HG02870 (cell line): ENCODE data around the gene OR2V1.
"Not testable (repeated sequence)": the region's sequence is repeated elsewhere in the genome, so short reads cannot be mapped to it uniquely, and the experiment has no call there.

Experiments used
- ATAC-seq: cut with Tn5 transposase; IDR thresholded peaks from one replicate; pipeline ENCODE4 v1.9.1; 2021; ENCODE audit warnings: mild to moderate bottlenecking, moderate library complexity; ENCODE audit not compliant: unreplicated experiment

The OR2V1 gene

DNA sequence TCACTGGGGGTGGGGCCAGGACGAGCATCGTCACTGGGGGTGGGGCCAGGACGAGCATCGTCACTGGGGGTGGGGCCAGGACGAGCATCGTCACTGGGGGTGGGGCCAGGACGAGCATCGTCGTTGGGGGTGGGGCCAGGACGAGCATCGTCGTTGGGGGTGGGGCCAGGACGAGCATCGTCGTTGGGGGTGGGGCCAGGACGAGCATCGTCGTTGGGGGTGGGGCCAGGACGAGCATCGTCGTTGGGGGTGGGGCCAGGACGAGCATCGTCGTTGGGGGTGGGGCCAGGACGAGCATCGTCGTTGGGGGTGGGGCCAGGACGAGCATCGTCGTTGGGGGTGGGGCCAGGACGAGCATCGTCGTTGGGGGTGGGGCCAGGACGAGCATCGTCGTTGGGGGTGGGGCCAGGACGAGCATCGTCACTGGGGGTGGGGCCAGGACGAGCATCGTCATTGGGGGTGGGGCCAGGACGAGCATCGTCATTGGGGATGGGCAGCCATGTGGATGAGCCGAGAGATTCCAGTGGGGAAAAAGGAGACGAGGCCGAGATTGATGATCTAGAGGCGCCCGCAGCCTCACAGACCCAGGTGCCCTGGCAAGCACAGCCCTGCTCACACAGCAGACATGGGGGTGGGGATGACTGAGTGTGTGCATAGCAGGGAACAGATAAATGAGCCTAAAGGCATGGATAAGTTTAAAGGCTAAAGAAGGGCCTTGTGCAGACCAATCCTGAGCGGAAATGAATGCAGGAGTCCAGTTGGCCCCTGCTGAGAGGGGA lies 30.0 kb upstream of the OR2V1 start:
- not testable (repeated sequence) for ATAC-seq

DNA sequence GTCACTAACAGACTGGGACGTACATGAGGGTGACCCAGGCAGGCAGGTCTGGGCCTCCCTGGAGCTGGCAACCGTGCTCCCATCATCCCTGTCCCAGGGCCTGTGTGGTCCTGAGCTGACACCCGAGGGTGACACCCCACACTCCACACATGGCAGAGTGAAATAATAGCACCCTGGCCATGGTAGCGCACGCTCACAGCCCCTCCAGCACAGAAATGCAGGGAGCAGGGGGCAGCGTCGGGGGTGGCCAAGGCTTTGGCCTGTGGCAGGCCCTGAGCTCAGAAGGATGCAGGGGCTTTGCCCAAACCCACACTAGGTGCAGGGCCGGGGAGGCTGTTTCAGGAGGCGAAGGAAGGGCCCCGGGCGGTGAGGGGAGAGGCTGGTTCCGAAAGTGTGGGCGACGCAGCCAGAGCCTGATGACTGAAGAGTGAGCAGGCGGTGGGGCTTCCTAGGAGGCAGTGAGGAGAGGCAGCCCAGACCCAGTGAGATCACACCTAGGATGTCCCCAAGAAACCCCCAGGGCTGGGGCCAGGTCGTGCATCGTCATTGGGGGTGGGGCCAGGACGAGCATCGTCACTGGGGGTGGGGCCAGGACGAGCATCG lies 29.3 kb upstream of the OR2V1 start:
- peak; percentile 41 for ATAC-seq

DNA sequence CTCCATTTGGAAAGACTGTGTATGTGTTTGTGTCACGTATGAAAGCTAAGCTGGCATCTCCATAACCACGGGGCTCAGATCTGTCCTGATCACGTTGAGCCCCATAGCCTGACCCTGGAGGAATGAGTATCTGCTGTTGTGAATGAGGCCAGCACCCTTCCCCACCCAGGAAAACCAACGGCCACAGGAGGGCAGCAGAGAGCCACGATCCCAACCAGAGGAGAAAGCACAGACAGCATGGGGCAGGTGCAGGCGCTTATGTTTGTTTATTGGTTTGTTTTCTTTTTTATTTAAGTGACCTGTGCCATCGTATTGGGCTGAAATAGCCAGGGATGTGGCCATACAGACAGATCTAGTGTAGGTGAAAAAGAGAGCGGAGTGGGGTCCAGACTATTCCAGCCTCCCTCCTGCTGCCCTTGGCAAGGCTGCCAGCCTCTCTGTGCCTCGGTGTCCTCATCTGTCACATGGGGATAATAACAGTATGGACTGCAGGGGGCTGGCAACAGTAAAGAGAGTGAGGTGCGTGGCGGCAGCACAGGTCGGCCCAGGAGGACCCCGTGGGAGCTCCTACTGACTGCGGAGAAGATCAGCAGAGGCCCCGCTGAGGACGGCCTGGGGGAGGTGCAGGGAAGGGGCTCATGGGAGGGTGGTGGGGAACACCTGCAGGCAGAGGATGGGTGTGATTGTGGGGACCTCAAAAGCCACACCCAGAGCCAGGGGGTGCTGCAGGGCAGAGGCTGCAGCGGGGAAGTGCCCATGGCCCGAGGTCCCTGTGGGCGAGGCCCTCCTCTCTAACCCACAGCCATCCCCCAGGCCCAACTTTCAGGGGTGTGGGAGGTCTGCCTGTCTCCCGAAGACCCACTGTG lies 28.6 kb upstream of the OR2V1 start:
- ATAC-seq: peak; percentile 65

DNA sequence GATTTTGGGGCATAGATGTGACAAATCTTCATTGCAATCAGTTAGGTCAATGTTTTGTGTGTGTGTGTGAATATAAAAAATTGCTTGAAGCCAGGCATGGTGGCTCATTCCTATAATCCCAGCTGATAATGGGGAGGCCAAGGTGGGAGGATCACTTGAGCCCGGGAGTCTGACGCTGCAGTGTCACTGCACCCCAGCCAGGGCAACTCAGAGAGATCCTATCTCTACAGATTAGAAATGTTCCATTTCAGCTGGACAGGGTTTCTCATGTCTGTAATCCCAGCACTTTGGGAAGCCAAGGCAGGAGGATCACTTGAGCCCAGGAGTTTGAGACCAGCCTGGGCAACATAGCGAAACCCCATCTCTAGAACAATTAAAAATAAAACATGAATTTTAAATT lies 27.9 kb upstream of the OR2V1 start:
- no peak for ATAC-seq

DNA sequence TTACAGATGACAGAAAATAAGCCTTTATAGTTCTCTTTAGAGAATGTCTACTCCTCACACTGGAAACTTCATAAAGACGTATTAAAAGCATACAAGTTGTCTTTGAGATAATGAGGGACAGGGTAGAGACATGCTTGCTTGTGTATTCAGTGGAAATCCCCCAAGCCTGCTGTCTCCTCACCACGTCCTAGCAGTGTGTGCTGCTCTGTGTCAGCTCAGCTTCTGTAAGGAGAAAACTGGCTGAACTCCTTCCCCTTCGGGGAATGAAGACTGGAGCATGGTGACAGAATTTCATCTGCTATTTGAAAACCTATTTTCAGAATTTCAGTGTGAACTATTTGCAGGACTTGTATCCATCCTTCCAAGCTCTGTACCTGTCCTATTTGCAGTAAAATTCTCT lies 25.8 kb upstream of the OR2V1 start:
- peak; percentile 32 for ATAC-seq

DNA sequence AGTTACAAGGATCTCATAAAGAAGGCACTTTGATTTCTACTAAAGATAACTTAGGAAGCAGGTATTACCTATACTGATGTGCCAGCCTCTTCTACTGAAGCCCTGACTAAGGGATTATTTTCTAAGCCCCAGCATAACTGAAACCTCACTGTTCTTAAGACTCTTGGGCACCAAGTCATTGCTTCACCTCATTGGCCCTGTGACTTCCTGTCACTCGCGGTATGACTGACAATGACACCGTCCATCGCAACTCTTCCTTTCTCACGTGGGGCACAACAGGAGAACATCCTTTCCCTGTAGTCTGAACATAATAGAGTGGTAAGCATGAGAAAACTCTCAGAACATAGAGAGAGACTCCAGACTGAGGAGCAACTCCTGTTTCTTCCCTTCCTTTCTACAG lies 22.8 kb upstream of the OR2V1 start:
- no peak for ATAC-seq

DNA sequence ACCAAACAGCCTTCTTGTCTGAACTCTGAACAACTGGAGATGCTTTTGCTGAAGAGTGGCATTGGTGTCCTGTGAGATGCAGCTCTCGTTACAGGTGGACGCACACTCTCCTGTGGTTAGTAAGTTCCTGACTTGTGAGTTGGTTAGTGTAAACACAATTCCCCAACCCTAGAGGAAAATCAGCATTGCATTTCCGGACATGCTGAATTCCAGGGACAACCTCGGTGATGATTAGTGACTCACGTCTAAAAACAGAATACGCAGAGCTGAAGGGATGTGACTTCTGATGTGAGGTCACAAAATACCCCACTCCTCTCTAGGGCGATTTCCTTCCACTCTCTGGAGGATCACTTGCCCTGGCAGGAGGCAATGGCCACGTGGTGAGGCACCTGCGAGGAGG lies 21.4 kb upstream of the OR2V1 start:
- ATAC-seq: no peak

DNA sequence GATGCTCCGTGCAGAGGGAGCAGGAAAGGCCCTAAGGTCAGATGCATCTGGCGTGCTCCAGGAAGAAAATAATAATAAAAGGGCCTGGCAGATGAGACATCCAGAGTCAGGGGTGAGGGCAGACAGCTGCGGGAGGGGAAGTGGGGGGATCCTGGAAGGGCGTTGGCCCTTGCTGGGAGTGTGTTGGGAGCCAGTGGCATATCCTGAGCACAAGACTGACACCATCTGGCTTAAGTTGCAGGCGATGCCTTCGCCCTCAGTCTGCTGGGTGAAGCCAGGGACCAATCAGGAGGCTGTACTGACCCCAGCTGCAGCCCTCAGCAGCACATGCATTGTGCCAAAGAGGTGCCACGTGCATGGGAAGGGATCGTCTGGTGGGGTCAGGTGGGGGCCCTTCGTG lies 20.2 kb upstream of the OR2V1 start:
- no peak for ATAC-seq

DNA sequence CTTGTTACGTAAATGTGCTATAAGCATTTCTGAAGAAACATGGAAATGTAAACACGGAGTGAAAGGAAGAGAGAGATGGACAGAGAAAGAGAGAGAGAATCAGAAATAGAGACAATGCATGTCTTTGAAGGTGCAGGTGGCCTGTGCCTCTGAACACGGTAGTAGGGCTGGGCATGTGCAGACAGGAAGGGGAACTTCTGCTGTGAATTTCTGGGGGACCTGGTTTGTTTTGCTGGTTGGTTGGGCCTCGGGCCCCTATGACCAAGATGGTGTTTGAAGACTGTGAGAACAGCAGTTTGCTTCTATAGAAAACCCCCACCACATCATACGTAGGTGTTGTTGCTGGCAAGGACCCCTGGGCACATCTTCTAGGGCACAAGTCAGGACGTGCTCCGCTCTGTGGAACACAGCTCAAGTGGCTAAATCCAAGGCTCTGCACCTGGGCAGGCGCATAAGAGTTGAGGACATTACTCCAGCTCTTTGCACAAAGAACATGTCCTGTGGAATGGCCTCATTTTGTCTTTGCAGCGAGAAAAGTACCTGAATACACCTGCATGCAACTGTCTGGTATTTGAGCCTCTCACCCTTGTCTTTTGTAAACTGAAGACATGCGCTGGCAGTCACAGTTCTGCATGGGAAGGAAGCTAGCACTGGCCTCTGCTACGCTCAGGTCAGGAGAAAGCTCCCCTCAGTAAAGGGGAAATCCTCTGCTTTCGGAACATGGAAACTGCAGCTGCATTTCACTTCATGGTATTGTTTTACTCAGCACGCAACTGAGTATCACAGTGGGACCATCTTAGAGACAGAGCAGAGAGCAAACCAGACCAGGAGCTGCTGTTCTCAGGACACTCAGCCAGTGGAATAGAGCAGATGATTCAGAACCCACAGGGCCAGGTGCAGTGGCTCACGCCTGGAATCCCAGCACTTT lies 19.1 kb upstream of the OR2V1 start:
- peak; percentile 91 for ATAC-seq

DNA sequence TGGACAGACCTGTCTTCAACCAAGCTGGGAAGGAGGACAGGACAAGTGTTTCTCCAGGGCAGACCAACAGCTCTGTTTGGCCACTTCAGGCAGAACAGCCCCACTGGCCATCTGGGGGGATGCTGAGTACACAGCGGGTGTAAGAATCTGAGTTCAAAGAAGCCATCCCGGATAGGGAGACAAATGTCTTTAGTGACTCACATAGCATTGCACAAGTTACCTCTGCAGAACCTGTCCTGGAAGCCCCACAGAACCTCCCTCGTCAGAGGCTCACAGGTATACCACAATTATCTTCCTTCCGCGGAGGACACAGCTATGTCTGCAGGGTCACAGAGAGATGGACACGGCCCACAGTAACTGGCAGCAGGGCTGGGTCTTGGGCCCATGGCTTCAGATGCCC lies 18.4 kb upstream of the OR2V1 start:
- no peak for ATAC-seq

DNA sequence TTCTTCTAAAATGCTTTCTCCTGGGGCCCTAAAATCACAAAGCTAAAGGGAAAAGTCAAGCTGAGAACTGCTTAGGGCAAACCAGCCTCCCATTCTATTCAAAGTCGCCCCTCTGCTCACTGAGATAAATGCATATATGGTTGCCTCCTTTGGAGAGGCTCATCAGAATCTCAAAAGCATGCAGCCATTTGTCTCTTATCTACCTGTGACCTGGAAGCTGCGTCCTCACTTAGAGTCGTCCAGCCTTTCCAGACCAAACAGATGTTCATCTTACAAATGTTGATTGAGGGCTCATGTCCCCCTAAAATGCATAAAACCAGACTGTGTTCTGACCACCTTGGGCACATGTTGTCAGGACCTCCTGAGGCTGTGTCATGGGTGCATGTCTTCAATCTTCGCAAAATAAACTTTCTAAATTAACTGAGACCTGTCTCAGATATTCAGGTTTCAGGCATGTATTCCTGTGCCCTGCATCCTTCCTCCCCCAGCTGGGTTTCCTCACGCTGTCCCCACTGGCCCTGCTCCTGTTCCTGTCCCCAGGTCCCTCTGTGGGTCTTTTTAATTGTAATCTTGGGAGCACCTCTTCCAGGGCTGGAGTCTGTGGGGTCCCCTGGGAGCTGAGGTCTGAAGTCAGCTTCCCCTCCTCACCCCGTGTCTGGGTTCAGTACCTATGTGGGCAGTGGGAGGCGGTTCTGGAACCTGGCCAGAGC lies 16.1 kb upstream of the OR2V1 start, which contains the start of gene OR2V2:
Gene OR2V2 (plus strand): TSS at position 660 of the 710 bp plus-strand sequence. CDS start 7,357 bp downstream, outside the sequence.
- not testable (repeated sequence) for ATAC-seq

DNA sequence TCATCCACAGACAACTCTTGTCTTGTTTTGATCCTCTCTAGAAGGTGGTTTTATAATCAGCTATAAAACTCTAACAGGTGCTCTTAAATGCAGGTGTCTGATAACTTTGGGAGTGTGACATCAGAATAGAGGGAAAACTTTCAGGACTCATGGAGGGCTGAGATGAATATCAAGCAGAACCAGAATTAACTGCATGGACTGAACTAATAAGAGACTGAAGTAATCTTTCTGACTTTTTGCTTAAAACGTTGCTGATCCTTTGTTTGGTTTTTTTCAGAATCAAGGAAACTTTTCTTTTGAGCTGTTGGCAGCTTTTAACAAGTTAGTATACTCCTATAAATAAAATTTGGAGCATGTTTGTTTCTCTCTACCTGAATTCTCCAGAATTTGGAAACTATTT lies 14.2 kb upstream of the OR2V1 start:
- no peak for ATAC-seq

DNA sequence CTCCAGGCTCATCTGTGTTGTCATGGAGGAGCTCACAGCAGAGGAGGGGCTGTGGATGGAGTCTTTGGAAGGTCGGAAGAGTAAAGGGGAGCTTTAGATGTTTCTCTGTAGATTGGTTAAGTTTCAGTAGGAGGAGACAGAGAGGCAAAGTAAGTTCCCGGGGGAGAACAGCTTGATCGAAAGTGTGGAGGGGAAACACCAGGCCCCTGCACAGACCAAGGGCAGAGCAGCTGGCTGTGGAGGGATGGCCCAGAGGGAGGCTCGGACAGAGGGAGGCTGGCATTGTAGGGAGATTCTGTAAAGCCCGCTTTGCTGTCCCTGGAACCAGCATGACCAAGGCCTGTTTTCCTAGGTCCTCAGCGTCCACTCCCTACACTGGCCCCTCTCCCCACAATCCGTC lies 11.1 kb upstream of the OR2V1 start:
- ATAC-seq: no peak

DNA sequence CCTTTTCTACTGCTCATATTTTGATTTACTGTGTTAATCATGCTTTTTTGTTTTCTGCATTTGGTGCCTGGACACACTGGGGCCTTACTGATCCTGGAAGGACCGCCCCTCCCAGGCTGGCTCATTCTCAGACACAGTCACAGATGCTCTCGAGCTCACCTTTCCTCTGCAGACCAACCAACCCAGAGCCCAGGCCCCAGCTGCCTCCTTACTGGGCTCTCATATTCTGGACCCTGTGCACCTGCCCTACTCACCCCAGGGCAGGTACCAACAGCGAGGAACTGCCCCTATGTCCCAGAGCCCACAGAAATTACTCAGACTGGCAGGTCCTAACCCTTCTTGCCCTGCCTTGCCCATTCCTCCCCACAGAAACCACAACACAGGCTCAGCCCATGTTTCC lies 9.8 kb upstream of the OR2V1 start:
- no peak for ATAC-seq

DNA sequence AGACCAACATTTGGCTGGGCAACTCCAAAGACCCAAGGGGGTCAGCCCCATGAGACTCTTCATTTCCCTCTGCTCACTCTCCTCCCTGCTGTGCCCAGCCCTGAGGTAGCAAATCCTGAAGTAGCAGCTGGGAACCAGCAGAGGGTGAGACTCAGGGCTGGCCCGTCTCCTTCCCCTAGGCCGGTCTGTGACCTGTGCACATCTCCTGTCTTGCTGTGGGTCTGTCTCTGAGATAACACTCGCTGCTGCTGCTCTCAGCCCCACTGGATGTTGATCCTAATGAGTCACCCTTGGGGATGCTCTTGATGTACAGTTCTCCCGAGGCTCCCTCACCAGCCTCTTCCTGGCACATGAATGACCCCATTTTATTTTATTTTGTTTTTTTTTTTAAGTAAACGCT lies 7.3 kb upstream of the OR2V1 start:
- no peak for ATAC-seq

DNA sequence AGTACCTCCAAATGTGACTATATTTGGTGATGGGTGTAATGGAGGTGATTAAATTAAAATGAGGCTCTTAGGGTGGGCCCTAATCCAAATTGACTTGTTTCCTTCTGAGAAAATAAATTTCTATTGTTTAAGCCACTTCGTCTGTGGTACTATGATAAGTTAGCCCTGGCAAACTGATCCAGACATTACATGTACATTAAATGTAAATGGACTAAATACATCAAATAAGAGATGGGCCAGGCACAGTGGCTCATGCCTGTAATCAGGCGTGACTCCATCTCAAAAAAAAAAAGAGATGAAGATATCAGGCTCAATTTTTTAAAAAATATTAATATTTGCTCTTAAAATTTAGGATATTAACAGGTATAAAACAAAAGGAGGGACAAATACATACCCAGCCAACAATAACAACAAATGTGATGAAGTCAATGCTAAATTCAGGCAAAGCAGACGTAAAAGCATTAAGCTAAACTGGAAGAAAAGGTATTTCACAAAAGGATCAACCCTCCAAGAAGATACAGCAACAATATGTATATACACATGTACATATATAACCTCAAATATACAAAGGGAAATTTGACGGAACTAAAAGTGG lies 5.5 kb upstream of the OR2V1 start:
- no peak for ATAC-seq

DNA sequence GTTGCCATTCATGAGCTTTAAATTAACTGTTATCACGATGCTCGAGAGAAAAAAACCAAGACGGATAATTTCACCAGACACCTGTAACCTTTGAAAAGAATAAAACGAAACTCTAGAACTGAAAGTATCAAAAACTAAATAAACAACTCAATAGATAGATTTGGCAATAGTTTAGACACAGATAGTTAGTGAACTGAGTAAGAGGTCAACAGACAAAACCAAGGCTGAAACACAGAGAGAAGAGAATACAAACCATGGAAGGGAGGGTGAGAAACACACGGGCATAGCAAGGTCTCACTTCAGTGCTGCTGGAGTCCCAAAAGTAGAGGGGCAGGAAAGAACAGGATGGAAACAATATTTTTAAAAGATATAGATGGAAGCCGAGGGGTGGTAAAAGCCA lies 3.3 kb upstream of the OR2V1 start:
- no peak for ATAC-seq

DNA sequence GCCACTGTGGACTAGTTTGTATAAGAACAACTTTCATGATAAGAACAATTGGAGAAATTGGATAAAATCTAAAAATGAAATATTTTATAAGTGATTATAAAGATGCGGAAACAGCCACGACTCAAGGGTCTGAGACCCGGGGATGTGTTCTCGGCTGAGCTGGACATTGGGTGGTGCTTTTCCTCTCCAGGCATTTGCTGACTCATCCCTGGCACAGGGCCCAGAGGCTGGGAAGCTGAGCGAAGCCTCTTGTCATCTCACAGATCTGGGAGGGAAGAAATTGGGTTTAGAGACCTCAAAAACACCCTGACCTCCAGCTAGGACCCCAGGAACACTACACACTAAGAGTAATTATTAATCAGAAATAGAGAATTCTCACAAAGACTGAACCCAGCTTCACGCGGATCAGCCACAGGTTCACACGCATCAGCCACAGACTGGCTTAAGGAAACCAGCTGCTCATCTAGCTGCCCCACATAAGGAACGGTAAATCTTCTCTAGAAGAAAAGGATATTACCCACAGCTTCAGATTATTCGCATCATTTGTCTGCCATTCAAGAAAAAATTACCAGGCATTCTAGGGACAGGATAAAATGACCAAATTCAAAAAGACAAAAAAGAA lies 2.8 kb upstream of the OR2V1 start:
- no peak for ATAC-seq

DNA sequence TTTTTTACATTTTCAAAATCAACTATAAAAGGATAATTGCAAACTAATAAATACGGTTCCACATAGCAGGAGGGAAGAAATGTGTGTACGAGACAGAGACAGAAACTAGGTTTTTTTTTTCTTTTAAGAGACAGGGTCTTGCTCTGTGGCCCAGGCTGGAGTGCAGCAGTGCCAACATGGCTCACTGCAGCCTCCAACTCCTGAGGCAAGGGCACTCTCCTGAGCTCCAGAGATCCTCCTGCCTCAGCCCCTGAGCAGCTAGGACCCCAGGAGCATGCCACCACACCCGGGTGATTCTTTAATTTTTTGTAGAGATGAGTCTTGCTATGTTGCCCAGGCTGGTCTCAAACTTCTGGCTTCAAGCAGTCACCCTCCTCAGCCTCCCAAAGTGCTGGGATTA lies 2.1 kb upstream of the OR2V1 start:
- ATAC-seq: no peak
